ENCODE data around the gene DUSP22.

- TF ChIP-seq POLR2A (IDR thresholded peaks at IDR 0.05; ENCODE audit: low read length) (no peak), GATA1 (IDR thresholded peaks at IDR 0.05; ENCODE audit: low read depth, low read length) (no peak)
Observed at GRCh38 chr6:334536-335510, 42.5 kb downstream of the DUSP22 start.
